PC-9 (cell line): Measurements from ENCODE around the gene GPR143.

ENCODE experiments used
- CTCF ChIP-seq: fragments of 200-600 bp; sonication (generic); conservative IDR thresholded peaks from 2 replicates; pipeline ENCODE4 v1.6.1; 2017; ENCODE audit warnings: mixed run types, antibody characterized with exemption, mild to moderate bottlenecking, moderate library complexity
- EZH2 ChIP-seq: fragments of 200-600 bp; sonication (generic); IDR thresholded peaks from 2 replicates; pipeline ENCODE4 v1.8.0; 2017; ENCODE audit warnings: antibody characterized with exemption, low read depth

GRCh38 chrX:9797384-9798360 lies 32.0 kb upstream of the GPR143 start:
- TF ChIP-seq CTCF (no peak), EZH2 (no peak)
